Adrenal gland (tissue), 12 donors: ENCODE results near the gene PTPRH. TPM values are rescaled to one million over a fixed set of nuclear protein-coding genes. Genes with fewer than 3 reads are reported as not detected.

Experiments
- DNase-seq, 7 donors: peaks; one replicate each; pipeline ENCODE4 v3.0.0-alpha.2; 2019 to 2020
- H3K27ac ChIP-seq, 5 donors: fragments of 200-600 bp; sonication (generic) in 4 of 5; 1 replicate in 3 of 5; 2 replicates in 2 of 5; pipeline versions ENCODE4 v1.5.1 to v1.8.0; 2016 to 2020; ENCODE audit warnings: mild to moderate bottlenecking in 1 of 5
- H3K27me3 ChIP-seq: fragments of 200-600 bp; 2 replicates; pipeline ENCODE4 v1.8.0; 2021
- H3K36me3 ChIP-seq, 2 donors: fragments of 200-600 bp; replicated peaks in 1 of 2; 1 replicate in 1 of 2; 2 replicates in 1 of 2; pipeline versions ENCODE4 v1.5.1 to v1.8.0; 2018 to 2022
- H3K4me1 ChIP-seq, 2 donors: fragments of 200-600 bp; replicated peaks in 1 of 2; 1 replicate in 1 of 2; 2 replicates in 1 of 2; pipeline versions ENCODE4 v1.5.1 to v1.8.0; 2018 to 2021
- H3K4me3 ChIP-seq, 4 donors: fragments of 200-600 bp; sonication (generic) in 3 of 4; one replicate each; pipeline ENCODE4 v1.5.1; 2016 to 2018
- H3K9me3 ChIP-seq, 3 donors: fragments of 200-600 bp; sonication (generic) in 1 of 3; replicated peaks in 1 of 3; 1 replicate in 2 of 3; 2 replicates in 1 of 3; pipeline versions ENCODE4 v1.5.1 to v1.8.0; 2016 to 2021
- POLR2A ChIP-seq, 2 donors: fragments of 450-650 bp; IDR thresholded peaks; one replicate each; pipeline ENCODE4 v1.6.1; 2017; ENCODE audit warnings: antibody characterized with exemption in 2 of 2, mild to moderate bottlenecking in 2 of 2, moderate library complexity in 1 of 2
- WGBS, 4 donors: extraction: QIAGEN DNeasy Blood & Tissue Kit in 2 of 4; methylation state at CpG; one replicate each; pipeline versions ENCODE4 v1.1.5 to v1.1.7; 2013 to 2017; 5-methylcytosine and 5-hydroxymethylcytosine counted together
- intact Hi-C, 2 donors: fragments of 100-400 bp; cut with DNase I; formaldehyde crosslinking; loops; one replicate each; pipeline versions ENCODE4 v1.14.1 to v1.15.0; 2022 to 2023
- polyA plus RNA-seq, 3 donors: library from polyadenylated mRNA; stranded (reverse); fragments of 200-250 nt in 2 of 3; fragments of 350-450 nt in 1 of 3; fragmentation: Illumina TruSeq in 1 of 3; extraction: RNeasy Lipid Tissue Mini Kit (QIAGEN cat#74804) in 1 of 3; gene quantifications; one replicate each; pipeline ENCODE4 v1.2.3, GENCODE V29; 2013 to 2014
- total RNA-seq, 9 donors: library from RNA; depleted of rRNA in 4 of 9; stranded (reverse); fragments of >200 nt in 4 of 9; fragments of 120-200 nt in 1 of 9; fragmentation: NEBNext Ultra II Directional in 1 of 9; extraction: Animal tissue kit (Norgen Biotek cat#: 25700) in 1 of 9; gene quantifications; one replicate each; pipeline versions ENCODE4 v1.1.0 to v1.2.4, GENCODE V29; 2013 to 2023
- TF ChIP-seq, protein P1 (sequence below), 6 experiments: fragments of 450-650 bp in 4 of 6; fragments of 200-600 bp in 2 of 6; sonication (generic) in 1 of 6; IDR thresholded peaks; 1 replicate in 5 of 6; 2 replicates in 1 of 6; pipeline versions ENCODE4 v1.5.1 to v1.8.0; 2016 to 2021; ENCODE audit warnings: antibody characterized with exemption in 6 of 6, mild to moderate bottlenecking in 2 of 6, moderate library complexity in 1 of 6
- donor health status: healthy with polysubstance abuse.
- donor health status: Bipolar disorder and iron deficiency.
- donor health status: DM: yes; HTN: yes; CAD: no.
- donor health status: DM: no; HTN: no; CAD: no.
- donor health status: DM: no; HTN: no; CAD: no.
- donor health status: DM: yes; HTN: yes; CAD: no.

Gene PTPRH
- total and polyA plus RNA-seq, 12 donors: 30.1 to 159 (median 52.9) TPM

DNA sequence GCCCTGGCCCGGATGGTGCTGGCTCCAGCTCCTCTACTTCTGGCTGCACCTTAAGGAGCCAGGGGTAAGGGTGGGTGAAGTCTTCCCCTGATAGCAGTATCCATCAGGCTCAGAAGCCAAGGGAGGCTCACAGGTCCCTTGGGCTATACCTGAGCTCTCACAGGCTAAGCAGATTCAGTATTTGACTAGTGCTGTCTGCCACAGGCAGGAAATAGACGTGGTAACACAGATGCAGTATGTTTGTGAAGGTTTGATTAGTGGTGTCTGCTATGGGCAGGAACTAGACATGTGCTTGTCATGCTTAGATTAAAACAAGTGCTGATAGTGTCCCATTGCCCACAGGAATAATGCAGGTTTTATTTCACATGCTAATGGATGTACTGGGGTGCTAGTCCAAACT lies 33.2 kb downstream of the PTPRH start:
- Histone ChIP-seq H3K36me3 (no peaks in the 10 kb centered on the region), H3K9me3 (no peaks in the 10 kb centered on the region), H3K4me3 (no peak overlapping the region), H3K27me3 (peaks cover 42% of the 10 kb centered on the region), H3K4me1 (peaks cover 8 to 22% of the 10 kb centered on the region in 2 donors), H3K27ac (no peak overlapping the region)
- intact Hi-C loops: no loop called here
- TF ChIP-seq, protein P1, sequence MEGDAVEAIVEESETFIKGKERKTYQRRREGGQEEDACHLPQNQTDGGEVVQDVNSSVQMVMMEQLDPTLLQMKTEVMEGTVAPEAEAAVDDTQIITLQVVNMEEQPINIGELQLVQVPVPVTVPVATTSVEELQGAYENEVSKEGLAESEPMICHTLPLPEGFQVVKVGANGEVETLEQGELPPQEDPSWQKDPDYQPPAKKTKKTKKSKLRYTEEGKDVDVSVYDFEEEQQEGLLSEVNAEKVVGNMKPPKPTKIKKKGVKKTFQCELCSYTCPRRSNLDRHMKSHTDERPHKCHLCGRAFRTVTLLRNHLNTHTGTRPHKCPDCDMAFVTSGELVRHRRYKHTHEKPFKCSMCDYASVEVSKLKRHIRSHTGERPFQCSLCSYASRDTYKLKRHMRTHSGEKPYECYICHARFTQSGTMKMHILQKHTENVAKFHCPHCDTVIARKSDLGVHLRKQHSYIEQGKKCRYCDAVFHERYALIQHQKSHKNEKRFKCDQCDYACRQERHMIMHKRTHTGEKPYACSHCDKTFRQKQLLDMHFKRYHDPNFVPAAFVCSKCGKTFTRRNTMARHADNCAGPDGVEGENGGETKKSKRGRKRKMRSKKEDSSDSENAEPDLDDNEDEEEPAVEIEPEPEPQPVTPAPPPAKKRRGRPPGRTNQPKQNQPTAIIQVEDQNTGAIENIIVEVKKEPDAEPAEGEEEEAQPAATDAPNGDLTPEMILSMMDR (IDR thresholded peaks at IDR 0.05): no peak
- TF ChIP-seq POLR2A (IDR thresholded peaks at IDR 0.05): no peak
- DNase-seq: no peak
- 22 to 50% (median 32%) methylated on average over 1 to 2 of the region's 2 CpGs; no CpG with 5 or more reads in 1 of the 4 donors for WGBS, 4 donors

DNA sequence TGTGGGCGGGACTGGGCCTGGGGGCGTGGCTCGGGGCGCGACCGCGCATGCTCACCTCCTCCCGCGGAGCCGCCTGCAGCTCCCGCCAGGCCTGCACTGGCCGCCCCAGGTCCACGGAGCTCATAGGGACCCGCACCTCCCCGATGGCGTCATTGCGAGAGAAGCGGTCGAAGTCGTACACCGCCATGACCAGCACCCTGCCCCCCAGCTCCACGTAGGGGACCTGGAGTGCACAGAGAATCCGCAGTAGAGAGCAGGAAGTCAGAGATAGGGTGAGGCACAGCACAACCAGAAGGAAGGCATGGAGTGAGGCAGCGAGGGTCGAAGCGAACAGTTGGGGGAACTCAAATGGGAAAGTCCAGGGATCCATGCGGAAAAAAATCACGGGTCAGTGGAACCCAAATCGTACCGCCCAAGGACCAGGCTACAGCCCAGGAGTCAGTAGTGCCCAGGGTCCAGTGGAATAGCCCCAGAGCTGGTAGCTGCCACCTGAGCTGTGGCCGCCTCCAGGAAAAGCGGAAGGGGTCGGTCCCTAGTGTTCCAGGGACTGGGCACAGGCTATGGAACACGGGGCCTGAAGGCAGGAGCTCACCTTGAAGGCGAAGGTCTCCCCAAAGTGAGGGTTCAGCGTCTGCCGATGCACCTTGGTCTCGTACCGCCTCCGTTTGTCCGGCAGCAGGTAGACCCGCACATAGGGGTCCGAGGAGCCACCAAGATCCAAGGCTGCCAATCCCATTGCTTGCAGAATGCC lies 34.0 kb downstream of the PTPRH start:
- intact Hi-C loops: no loop called here
- peaks cover 42% of the 10 kb centered on the region for H3K27me3 ChIP-seq
- WGBS, 4 donors: 46 to 68% (median 61%) methylated on average over 23 to 43 of the region's 43 CpGs
- H3K4me3 ChIP-seq: no peak overlapping the region
- TF ChIP-seq, protein P1 (IDR thresholded peaks at IDR 0.05): no peak
- no peak for TF ChIP-seq POLR2A (IDR thresholded peaks at IDR 0.05)
- H3K36me3 ChIP-seq: no peaks in the 10 kb centered on the region
- peaks cover 8 to 21% of the 10 kb centered on the region in 2 donors for H3K4me1 ChIP-seq
- no peak overlapping the region for H3K27ac ChIP-seq
- DNase-seq: peak in 1 of 7 donors; percentile 16
- no peaks in the 10 kb centered on the region for H3K9me3 ChIP-seq

DNA sequence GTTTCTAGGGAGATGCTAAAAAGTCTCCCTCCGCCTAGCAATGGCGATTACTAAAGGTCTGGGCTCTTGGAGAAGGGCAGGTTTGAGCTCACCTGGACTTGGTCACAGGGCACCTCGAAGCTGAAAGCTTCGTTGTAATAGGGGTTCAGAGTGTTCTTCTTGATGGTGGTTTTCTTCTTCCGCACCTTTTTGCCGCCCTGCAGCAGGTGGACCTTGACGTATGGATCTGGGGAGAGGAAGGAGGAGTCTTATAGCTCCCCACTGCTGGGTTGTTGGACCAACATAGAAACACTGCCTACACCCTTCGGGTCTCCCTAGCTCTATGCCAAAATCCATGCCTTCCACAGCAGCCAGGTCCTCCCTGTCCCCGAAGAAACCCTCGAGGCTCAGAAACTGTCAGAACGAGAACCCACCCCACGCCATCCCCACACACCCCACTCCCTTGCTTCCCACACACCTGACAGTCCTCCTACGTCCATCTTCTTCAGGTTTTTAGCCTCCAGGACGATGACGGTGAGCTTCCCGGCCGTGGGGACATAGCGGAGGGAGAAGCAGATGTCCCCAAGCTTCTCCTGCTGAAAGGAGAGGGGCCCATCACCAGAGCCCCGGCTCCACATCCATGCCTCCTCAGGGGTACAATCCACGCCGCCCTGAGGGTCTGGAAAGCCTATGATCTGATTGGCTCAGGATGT lies 34.7 kb downstream of the PTPRH start:
- TF ChIP-seq POLR2A (IDR thresholded peaks at IDR 0.05): no peak
- TF ChIP-seq, protein P1 (IDR thresholded peaks at IDR 0.05): no peak
- no peak overlapping the region for H3K4me3 ChIP-seq
- intact Hi-C loops: no loop called here
- DNase-seq: no peak
- H3K36me3 ChIP-seq: no peaks in the 10 kb centered on the region
- H3K27ac ChIP-seq: no peak overlapping the region
- H3K27me3 ChIP-seq: peaks cover 42% of the 10 kb centered on the region
- 45 to 63% (median 60%) methylated on average over 16 to 21 of the region's 21 CpGs for WGBS, 4 donors
- H3K4me1 ChIP-seq: peaks cover 3 to 14% of the 10 kb centered on the region in 2 donors
- no peaks in the 10 kb centered on the region for H3K9me3 ChIP-seq

DNA sequence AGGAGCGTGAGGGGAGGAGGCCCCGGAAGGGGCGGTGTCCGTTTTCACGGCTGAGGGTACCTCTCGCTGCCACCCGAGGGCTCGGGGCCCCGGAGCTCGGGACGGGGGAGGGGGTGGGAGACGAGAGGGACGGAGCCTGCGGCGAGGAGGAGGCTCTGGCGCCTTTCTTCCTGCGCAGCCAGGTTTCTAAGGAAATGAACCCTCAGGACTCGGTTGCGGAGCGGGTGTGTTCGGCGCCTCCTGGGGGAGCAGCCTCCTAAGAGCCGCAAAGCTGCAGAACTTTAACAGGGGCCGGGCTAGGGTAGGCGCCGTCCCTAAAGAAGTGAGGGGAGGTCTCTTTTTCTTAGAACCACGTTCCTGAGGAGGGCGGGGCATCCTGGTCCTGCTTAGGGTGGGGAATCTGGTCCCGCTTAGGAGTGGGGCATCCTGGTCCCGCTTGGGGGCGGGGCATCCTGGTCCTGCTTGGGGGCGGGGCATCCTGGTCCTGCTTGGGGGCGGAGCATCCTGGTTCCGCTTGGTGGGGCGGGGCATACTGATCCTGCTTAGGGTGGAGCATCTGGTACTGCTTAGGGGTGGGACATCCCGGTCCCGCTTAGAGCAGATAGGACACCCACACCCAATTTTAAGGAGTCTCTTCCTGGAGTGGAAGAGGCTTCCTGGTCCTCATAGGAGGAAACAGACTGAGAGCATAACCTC lies 35.4 kb downstream of the PTPRH start:
- H3K27me3 ChIP-seq: peaks cover 42% of the 10 kb centered on the region
- peaks cover 3 to 7% of the 10 kb centered on the region in 2 donors for H3K4me1 ChIP-seq
- peak overlapping the region in 1 of 5 donors; percentile 21 for H3K27ac ChIP-seq
- TF ChIP-seq, protein P1 (IDR thresholded peaks at IDR 0.05): no peak
- no peak for TF ChIP-seq POLR2A (IDR thresholded peaks at IDR 0.05)
- H3K4me3 ChIP-seq: peak overlapping the region in 1 of 4 donors; percentile 52
- H3K36me3 ChIP-seq: no peaks in the 10 kb centered on the region
- WGBS, 4 donors: 0 to 3% (median 1%) methylated on average over 6 to 37 of the region's 37 CpGs
- intact Hi-C loops: no loop called here
- DNase-seq: peak; percentile 42 to 89 (median 64)
- H3K9me3 ChIP-seq: no peaks in the 10 kb centered on the region
